Adrenal gland (tissue), 12 donors: ENCODE results near the gene TMEM200C. TPM values are rescaled to one million over a fixed set of nuclear protein-coding genes. Genes with fewer than 3 reads are reported as not detected.
A peak's percentile ranks its signal among the peaks of the same experiment; 100 is the strongest.

ENCODE experiments used
- DNase-seq, 7 donors: peaks; one replicate each; pipeline ENCODE4 v3.0.0-alpha.2; 2019 to 2020
- H3K27ac ChIP-seq, 5 donors: fragments of 200-600 bp; sonication (generic) in 4 of 5; 1 replicate in 3 of 5; 2 replicates in 2 of 5; pipeline versions ENCODE4 v1.5.1 to v1.8.0; 2016 to 2020; ENCODE audit warnings: mild to moderate bottlenecking in 1 of 5
- H3K27me3 ChIP-seq: fragments of 200-600 bp; 2 replicates; pipeline ENCODE4 v1.8.0; 2021
- H3K36me3 ChIP-seq, 2 donors: fragments of 200-600 bp; replicated peaks in 1 of 2; 1 replicate in 1 of 2; 2 replicates in 1 of 2; pipeline versions ENCODE4 v1.5.1 to v1.8.0; 2018 to 2022
- H3K4me1 ChIP-seq, 2 donors: fragments of 200-600 bp; replicated peaks in 1 of 2; 1 replicate in 1 of 2; 2 replicates in 1 of 2; pipeline versions ENCODE4 v1.5.1 to v1.8.0; 2018 to 2021
- H3K4me3 ChIP-seq, 4 donors: fragments of 200-600 bp; sonication (generic) in 3 of 4; one replicate each; pipeline ENCODE4 v1.5.1; 2016 to 2018
- H3K9me3 ChIP-seq, 3 donors: fragments of 200-600 bp; sonication (generic) in 1 of 3; replicated peaks in 1 of 3; 1 replicate in 2 of 3; 2 replicates in 1 of 3; pipeline versions ENCODE4 v1.5.1 to v1.8.0; 2016 to 2021
- POLR2A ChIP-seq, 2 donors: fragments of 450-650 bp; IDR thresholded peaks; one replicate each; pipeline ENCODE4 v1.6.1; 2017; ENCODE audit warnings: antibody characterized with exemption in 2 of 2, mild to moderate bottlenecking in 2 of 2, moderate library complexity in 1 of 2
- WGBS, 4 donors: extraction: QIAGEN DNeasy Blood & Tissue Kit in 2 of 4; methylation state at CpG; one replicate each; pipeline versions ENCODE4 v1.1.5 to v1.1.7; 2013 to 2017; 5-methylcytosine and 5-hydroxymethylcytosine counted together
- intact Hi-C, 2 donors: fragments of 100-400 bp; cut with DNase I; formaldehyde crosslinking; loops; one replicate each; pipeline versions ENCODE4 v1.14.1 to v1.15.0; 2022 to 2023
- polyA plus RNA-seq, 3 donors: library from polyadenylated mRNA; stranded (reverse); fragments of 200-250 nt in 2 of 3; fragments of 350-450 nt in 1 of 3; fragmentation: Illumina TruSeq in 1 of 3; extraction: RNeasy Lipid Tissue Mini Kit (QIAGEN cat#74804) in 1 of 3; gene quantifications; one replicate each; pipeline ENCODE4 v1.2.3, GENCODE V29; 2013 to 2014
- total RNA-seq, 9 donors: library from RNA; depleted of rRNA in 4 of 9; stranded (reverse); fragments of >200 nt in 4 of 9; fragments of 120-200 nt in 1 of 9; fragmentation: NEBNext Ultra II Directional in 1 of 9; extraction: Animal tissue kit (Norgen Biotek cat#: 25700) in 1 of 9; gene quantifications; one replicate each; pipeline versions ENCODE4 v1.1.0 to v1.2.4, GENCODE V29; 2013 to 2023
- TF ChIP-seq, protein P1 (sequence below), 6 experiments: fragments of 450-650 bp in 4 of 6; fragments of 200-600 bp in 2 of 6; sonication (generic) in 1 of 6; IDR thresholded peaks; 1 replicate in 5 of 6; 2 replicates in 1 of 6; pipeline versions ENCODE4 v1.5.1 to v1.8.0; 2016 to 2021; ENCODE audit warnings: antibody characterized with exemption in 6 of 6, mild to moderate bottlenecking in 2 of 6, moderate library complexity in 1 of 6
- donor health status: healthy with polysubstance abuse.
- donor health status: Bipolar disorder and iron deficiency.
- donor health status: DM: yes; HTN: yes; CAD: no.
- donor health status: DM: no; HTN: no; CAD: no.
- donor health status: DM: no; HTN: no; CAD: no.
- donor health status: DM: yes; HTN: yes; CAD: no.

TMEM200C gene
- total and polyA plus RNA-seq, 12 donors, result 0.06 to 42.4 (median 8.1) TPM

DNA sequence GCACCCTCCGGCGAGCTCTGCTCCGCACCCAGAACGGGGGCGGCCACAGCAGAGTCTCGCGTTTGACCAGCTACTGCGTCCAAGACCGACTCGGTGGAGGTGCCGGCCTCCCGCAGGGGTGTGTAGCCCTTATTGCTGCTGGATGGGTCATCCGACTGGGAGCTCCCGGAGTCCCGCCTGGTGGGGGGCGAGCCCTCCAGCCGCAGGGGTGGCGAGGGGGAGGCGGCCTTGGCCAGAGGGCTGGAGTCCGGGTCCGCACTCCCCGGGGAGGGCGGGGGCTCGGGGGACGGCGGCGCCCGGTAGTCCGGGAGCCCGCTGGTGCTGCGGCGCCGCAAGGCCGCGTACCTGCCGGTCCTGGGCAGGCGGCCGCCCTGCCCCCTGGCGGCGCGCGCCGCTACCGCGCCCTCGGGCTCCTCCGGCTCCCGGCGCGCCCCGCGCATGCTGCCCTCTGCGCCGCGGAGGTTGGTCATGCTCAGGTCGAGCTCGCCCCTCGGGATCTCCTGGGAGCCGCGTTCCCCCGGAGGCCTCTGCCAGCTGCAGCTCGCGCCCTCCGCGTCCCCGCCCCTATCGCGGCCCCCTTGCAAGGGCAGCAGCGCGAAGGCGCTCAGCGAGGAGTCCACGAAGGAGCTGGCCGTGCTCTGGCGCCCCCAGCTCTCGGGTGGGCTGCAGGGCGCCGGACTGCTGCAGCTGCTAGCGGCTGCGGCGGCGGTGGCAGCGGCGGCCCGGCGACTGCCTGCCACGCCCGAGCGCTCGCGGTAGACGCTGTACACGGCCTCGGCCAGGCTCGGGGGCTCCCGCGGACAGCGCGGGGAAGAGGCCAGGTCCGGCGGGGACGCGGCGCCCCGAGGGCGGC, 4.8 kb downstream of the TMEM200C start:
- H3K4me3 ChIP-seq, result peak overlapping the region in 2 of 4 donors; percentile 68 to 79
- no peaks in the 10 kb centered on the region for H3K9me3 ChIP-seq
- WGBS, 4 donors, result 2 to 15% (median 3%) methylated on average over 8 to 106 of the region's 106 CpGs
- H3K27ac ChIP-seq, result peak overlapping the region in 3 of 5 donors; percentile 38 to 85 (median 77)
- no peaks in the 10 kb centered on the region for H3K27me3 ChIP-seq
- intact Hi-C loops, result loop anchor here (5.0 to 10.0 kb wide), 2 partner anchors 524 to 582 kb away; partner anchors contain the start of gene L3MBTL4 (in 1 of the 2)
- H3K36me3 ChIP-seq, result no peaks in the 10 kb centered on the region
- H3K4me1 ChIP-seq, result peaks cover 5 to 15% of the 10 kb centered on the region in 2 donors
- peak in 6 of 7 donors; percentile 53 to 65 (median 62) for DNase-seq
- TF ChIP-seq, protein P1, sequence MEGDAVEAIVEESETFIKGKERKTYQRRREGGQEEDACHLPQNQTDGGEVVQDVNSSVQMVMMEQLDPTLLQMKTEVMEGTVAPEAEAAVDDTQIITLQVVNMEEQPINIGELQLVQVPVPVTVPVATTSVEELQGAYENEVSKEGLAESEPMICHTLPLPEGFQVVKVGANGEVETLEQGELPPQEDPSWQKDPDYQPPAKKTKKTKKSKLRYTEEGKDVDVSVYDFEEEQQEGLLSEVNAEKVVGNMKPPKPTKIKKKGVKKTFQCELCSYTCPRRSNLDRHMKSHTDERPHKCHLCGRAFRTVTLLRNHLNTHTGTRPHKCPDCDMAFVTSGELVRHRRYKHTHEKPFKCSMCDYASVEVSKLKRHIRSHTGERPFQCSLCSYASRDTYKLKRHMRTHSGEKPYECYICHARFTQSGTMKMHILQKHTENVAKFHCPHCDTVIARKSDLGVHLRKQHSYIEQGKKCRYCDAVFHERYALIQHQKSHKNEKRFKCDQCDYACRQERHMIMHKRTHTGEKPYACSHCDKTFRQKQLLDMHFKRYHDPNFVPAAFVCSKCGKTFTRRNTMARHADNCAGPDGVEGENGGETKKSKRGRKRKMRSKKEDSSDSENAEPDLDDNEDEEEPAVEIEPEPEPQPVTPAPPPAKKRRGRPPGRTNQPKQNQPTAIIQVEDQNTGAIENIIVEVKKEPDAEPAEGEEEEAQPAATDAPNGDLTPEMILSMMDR (IDR thresholded peaks at IDR 0.05), result peak in 4 of 6 experiments; percentile 17 to 80 (median 74)
- TF ChIP-seq POLR2A (IDR thresholded peaks at IDR 0.05), result peak in 1 of 2 donors; percentile 19

DNA sequence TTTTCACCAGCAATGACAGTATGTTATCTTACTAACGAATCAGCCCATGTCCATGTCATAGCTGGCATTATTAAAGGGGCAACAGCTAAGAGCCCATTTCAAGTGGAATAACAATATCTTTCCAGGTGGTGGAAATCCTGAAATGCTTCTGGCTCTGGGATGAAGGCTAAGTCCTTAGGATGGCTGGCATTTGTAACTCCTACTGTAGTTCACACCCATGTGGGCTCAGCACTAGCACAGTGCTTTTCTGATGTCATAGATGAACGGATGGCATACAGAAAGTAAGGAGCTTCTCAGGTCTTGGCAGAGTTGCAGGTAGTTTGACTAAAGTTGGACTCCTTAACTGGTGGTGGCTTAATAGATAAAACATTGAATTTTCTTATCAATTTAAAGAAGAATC, 10.0 kb downstream of the TMEM200C start:
- intact Hi-C loops, result no loop called here
- WGBS, 4 donors, result 77 to 80% (median 78%) methylated on average over 2 of the region's 2 CpGs

DNA sequence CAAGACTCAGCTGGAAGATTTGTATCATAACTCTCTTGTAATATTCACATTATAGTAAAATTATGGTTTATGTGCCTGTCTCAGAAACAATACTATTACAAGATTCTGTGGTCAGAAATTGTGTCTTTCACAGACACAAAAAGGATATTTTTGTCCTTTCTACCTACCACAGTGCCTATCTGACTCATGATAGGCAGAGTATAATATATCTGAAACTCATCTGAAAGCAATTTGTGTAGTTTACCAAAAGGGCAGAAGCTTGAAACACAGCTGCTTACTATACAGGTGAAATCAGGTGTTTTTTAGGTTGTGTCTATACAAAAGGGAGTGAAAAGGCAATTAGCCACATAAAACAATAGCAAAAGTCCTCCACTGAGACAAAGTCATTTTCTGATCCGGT, 10.9 kb downstream of the TMEM200C start:
- intact Hi-C loops, result no loop called here

More for the DNA sequence above, 10.0 kb downstream of the TMEM200C start:
- Histone ChIP-seq H3K4me3 (no peak overlapping the region), H3K4me1 (peaks cover 0 to 5% of the 10 kb centered on the region in 2 donors), H3K36me3 (no peaks in the 10 kb centered on the region), H3K9me3 (no peaks in the 10 kb centered on the region), H3K27me3 (no peaks in the 10 kb centered on the region), H3K27ac (no peak overlapping the region)
- DNase-seq, result no peak
- no peak for TF ChIP-seq POLR2A (IDR thresholded peaks at IDR 0.05)
- TF ChIP-seq, protein P1 (IDR thresholded peaks at IDR 0.05), result no peak

DNA sequence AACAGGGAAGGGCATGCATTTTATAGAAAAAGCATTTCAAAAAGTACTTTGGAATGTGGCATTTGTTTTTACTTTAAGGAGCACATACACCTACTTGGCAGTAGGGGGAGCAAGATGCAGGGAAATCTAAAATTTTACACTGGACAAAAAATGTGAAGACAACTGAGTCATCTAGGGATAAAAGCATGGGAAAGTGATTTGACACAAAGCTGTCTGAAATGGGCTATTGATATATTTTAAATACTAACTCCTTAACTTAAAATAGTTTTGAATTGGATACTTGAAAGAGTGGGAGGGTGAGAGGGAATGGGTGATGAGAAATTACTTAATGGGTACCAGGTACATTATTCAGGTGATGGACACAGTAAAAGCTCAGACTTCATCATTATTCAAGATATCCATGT, 15.8 kb downstream of the TMEM200C start:
- no peak overlapping the region for H3K27ac ChIP-seq
- H3K4me3 ChIP-seq, result no peak overlapping the region
- TF ChIP-seq POLR2A (IDR thresholded peaks at IDR 0.05), result no peak
- TF ChIP-seq, protein P1 (IDR thresholded peaks at IDR 0.05), result peak; percentile 67 to 88 (median 80)
- intact Hi-C loops, result loop anchor here (5.0 to 10.0 kb wide), 3 partner anchors 343 to 1005 kb away; no protein-coding TSS in a partner anchor
- H3K27me3 ChIP-seq, result no peaks in the 10 kb centered on the region
- DNase-seq, result no peak
- no peaks in the 10 kb centered on the region for H3K4me1 ChIP-seq
- no peaks in the 10 kb centered on the region for H3K36me3 ChIP-seq
- H3K9me3 ChIP-seq, result no peaks in the 10 kb centered on the region

More for the DNA sequence above, 10.9 kb downstream of the TMEM200C start:
- no peak overlapping the region for H3K4me3 ChIP-seq
- H3K4me1 ChIP-seq, result peaks cover 0 to under 1% of the 10 kb centered on the region in 2 donors
- no peak for DNase-seq
- no peak overlapping the region for H3K27ac ChIP-seq
- no peaks in the 10 kb centered on the region for H3K27me3 ChIP-seq
- no peaks in the 10 kb centered on the region for H3K36me3 ChIP-seq
- TF ChIP-seq POLR2A (IDR thresholded peaks at IDR 0.05), result no peak
- TF ChIP-seq, protein P1 (IDR thresholded peaks at IDR 0.05), result no peak
- H3K9me3 ChIP-seq, result no peaks in the 10 kb centered on the region
- WGBS, 4 donors, result 71 to 86% (median 74%) methylated on average over 1 of the region's 1 CpG
